Keratinocyte (primary cell): ENCODE results near the gene SLC6A2.

Source experiments
- EZH2 ChIP-seq: IDR thresholded peaks from one replicate; pipeline ENCODE4 v1.6.1; 2012; ENCODE audit warnings: inconsistent platforms, mild to moderate bottlenecking, low read length, moderate library complexity
- TF ChIP-seq, protein P1 (sequence below), 3 experiments: IDR thresholded peaks in 1 of 3; conservative IDR thresholded peaks in 1 of 3; optimal IDR thresholded peaks in 1 of 3; 2 replicates in 2 of 3; 3 replicates in 1 of 3; pipeline versions ENCODE3 to v1.5.1; 2011; ENCODE audit warnings: low read length in 3 of 3, mild to moderate bottlenecking in 3 of 3, moderate library complexity in 2 of 3, control low read depth in 1 of 3, inconsistent platforms in 1 of 3; ENCODE audit not compliant: insufficient read depth in 2 of 3; ENCODE audit errors: extremely low read depth in 1 of 3

DNA sequence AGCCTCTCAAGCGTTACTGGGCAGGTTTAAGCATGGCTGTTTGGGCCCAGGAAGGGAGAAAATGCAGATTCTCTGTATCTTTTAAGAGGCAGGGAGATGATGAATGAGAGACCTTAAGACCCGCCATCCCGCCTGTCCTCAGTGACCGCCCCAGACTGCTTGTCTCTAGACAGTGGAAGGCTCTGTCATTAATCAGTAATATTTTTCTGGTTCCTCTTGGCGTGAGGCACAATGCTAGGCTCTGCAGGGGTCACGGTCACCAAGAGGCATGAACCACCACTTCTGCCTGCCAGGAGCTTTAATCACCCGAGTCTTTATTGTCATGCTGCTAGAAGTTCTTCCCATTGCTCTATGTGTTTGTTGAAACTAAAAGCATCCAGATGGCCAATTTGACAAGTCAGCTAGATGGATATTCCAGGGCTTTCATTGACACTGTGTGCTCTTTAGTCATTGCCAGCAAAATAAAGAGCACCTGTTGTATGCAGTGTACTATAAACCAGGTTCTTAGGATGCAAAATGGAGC lies 3.2 kb downstream of the SLC6A2 start:
- TF ChIP-seq, protein P1, sequence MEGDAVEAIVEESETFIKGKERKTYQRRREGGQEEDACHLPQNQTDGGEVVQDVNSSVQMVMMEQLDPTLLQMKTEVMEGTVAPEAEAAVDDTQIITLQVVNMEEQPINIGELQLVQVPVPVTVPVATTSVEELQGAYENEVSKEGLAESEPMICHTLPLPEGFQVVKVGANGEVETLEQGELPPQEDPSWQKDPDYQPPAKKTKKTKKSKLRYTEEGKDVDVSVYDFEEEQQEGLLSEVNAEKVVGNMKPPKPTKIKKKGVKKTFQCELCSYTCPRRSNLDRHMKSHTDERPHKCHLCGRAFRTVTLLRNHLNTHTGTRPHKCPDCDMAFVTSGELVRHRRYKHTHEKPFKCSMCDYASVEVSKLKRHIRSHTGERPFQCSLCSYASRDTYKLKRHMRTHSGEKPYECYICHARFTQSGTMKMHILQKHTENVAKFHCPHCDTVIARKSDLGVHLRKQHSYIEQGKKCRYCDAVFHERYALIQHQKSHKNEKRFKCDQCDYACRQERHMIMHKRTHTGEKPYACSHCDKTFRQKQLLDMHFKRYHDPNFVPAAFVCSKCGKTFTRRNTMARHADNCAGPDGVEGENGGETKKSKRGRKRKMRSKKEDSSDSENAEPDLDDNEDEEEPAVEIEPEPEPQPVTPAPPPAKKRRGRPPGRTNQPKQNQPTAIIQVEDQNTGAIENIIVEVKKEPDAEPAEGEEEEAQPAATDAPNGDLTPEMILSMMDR (optimal IDR thresholded peaks at IDR 0.05 in 1 of 3, IDR thresholded peaks at IDR 0.05 in 1 of 3, conservative IDR thresholded peaks at IDR 0.05 in 1 of 3; ENCODE audit: extremely low read depth in 1 of 3, insufficient read depth in 2 of 3, low read length in 3 of 3): no peak
- no peak for TF ChIP-seq EZH2
